ENCODE data around the gene ZSWIM5. TPM values are rescaled to one million over a fixed set of nuclear protein-coding genes. Genes with fewer than 3 reads are reported as not detected.

ZSWIM5 gene
- total RNA-seq, 6 donors from 2014 or later: 2.0 to 6.3 (median 3.2) TPM

DNA sequence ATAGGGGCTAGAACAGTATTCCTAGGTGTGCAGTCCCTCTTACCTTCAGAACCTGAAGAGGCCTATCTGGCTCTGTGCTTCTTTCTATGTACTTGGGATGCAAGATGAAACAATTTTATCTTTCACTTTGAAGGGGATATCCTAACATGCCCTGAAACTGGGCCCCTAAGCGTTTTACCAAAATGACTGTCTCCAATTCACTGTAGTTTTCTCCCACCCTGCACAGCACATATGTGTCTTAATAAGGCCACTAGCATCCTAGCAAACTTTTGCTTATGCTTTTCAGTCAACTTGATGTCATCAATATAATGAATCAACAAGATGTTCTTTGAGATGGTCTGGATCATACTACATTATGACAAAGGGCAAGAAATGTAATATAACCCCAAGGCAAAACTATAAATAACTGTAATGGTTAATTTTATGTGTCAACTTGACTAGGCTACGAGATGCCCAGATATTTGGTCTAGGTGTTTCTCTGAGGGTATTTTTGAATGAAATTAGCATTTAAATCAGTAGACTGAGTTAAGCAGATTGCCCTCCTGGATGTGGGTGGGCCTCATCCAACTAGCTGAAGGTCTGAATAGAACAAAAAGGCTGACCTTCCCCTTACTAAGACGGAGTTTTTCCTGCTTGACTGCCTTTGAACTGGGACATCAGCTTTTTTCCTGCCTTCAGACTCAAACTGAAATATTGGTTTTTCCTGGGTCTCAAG, 9.2 kb upstream of the ZSWIM5 start:
- H3K9me3 ChIP-seq: no peaks in the 10 kb centered on the region
- H3K27ac ChIP-seq: no peak overlapping the region
- no peak for ATAC-seq (ENCODE audit: low FRiP score in 2 of 2)
- no peak overlapping the region for H3K4me3 ChIP-seq
- H3K4me1 ChIP-seq: no peaks in the 10 kb centered on the region
- WGBS, 2 donors: 90 to 98% methylated on average over 3 of the region's 3 CpGs
- no peak for DNase-seq
- TF ChIP-seq POLR2AphosphoS5 (IDR thresholded peaks at IDR 0.05): no peak
- TF ChIP-seq, protein P1, sequence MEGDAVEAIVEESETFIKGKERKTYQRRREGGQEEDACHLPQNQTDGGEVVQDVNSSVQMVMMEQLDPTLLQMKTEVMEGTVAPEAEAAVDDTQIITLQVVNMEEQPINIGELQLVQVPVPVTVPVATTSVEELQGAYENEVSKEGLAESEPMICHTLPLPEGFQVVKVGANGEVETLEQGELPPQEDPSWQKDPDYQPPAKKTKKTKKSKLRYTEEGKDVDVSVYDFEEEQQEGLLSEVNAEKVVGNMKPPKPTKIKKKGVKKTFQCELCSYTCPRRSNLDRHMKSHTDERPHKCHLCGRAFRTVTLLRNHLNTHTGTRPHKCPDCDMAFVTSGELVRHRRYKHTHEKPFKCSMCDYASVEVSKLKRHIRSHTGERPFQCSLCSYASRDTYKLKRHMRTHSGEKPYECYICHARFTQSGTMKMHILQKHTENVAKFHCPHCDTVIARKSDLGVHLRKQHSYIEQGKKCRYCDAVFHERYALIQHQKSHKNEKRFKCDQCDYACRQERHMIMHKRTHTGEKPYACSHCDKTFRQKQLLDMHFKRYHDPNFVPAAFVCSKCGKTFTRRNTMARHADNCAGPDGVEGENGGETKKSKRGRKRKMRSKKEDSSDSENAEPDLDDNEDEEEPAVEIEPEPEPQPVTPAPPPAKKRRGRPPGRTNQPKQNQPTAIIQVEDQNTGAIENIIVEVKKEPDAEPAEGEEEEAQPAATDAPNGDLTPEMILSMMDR (IDR thresholded peaks at IDR 0.05): no peak
- TF ChIP-seq EP300 (IDR thresholded peaks at IDR 0.05): no peak
- TF ChIP-seq POLR2A (IDR thresholded peaks at IDR 0.05): no peak
- no peaks in the 10 kb centered on the region for H3K27me3 ChIP-seq
- no peaks in the 10 kb centered on the region for H3K36me3 ChIP-seq

DNA sequence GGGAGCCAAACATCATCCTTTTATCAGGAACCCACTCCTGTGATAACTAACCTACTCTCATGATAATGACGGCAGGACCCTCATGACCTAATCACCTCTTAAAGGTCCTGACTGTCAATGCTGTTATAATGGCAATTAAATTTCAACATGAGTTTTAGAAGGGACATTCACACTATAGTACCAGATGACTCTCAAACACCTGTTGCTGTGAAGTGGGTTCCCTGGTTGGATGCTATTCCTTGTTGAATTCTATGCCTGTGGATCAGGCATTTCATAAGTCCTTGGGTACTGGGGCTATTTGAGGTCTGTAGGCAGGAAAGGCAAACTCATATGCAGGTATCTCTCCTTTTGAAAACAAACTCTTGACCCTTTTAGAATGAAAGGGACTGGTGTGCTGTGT, 7.5 kb upstream of the ZSWIM5 start:
- Histone ChIP-seq H3K4me3 (no peak overlapping the region), H3K9me3 (no peaks in the 10 kb centered on the region), H3K27me3 (no peaks in the 10 kb centered on the region), H3K27ac (no peak overlapping the region), H3K36me3 (no peaks in the 10 kb centered on the region), H3K4me1 (no peaks in the 10 kb centered on the region)
- TF ChIP-seq EP300 (IDR thresholded peaks at IDR 0.05) (no peak), POLR2A (IDR thresholded peaks at IDR 0.05) (no peak), POLR2AphosphoS5 (IDR thresholded peaks at IDR 0.05) (no peak)
- TF ChIP-seq, protein P1 (IDR thresholded peaks at IDR 0.05): no peak
- ATAC-seq (ENCODE audit: low FRiP score in 2 of 2) (no peak), DNase-seq (no peak)
- 75 to 91% methylated on average over 1 of the region's 1 CpG for WGBS, 2 donors

DNA sequence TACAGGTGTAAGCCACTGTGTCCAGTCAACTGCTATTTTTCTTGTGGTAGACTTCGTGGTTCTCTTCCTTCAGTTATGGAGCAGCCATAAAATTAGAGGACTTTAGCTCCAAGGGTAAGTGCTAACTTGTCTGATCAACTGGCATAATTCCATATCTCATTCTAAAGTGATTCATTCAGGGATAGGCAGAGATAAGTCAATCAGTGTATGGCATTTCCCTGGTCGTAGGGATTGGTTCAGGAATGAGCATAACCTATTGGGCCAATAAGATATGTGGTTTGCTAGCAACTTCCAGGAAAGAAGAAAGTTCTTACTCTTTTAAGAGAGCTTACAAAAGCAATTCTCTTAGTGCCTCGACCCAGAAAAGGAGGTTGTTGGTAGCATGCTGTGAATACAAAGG, 4.7 kb upstream of the ZSWIM5 start:
- 60 to 82% methylated on average over 3 of the region's 3 CpGs for WGBS, 2 donors
- Histone ChIP-seq H3K27me3 (no peaks in the 10 kb centered on the region), H3K27ac (no peak overlapping the region), H3K36me3 (no peaks in the 10 kb centered on the region), H3K9me3 (no peaks in the 10 kb centered on the region), H3K4me3 (no peak overlapping the region), H3K4me1 (peaks cover 7 to 13% (median 7%) of the 10 kb centered on the region in 4 donors)
- no peak for TF ChIP-seq POLR2AphosphoS5 (IDR thresholded peaks at IDR 0.05)
- TF ChIP-seq, protein P1 (IDR thresholded peaks at IDR 0.05): no peak
- no peak for TF ChIP-seq POLR2A (IDR thresholded peaks at IDR 0.05)
- TF ChIP-seq EP300 (IDR thresholded peaks at IDR 0.05): no peak
- DNase-seq: no peak
- no peak for ATAC-seq (ENCODE audit: low FRiP score in 2 of 2)

DNA sequence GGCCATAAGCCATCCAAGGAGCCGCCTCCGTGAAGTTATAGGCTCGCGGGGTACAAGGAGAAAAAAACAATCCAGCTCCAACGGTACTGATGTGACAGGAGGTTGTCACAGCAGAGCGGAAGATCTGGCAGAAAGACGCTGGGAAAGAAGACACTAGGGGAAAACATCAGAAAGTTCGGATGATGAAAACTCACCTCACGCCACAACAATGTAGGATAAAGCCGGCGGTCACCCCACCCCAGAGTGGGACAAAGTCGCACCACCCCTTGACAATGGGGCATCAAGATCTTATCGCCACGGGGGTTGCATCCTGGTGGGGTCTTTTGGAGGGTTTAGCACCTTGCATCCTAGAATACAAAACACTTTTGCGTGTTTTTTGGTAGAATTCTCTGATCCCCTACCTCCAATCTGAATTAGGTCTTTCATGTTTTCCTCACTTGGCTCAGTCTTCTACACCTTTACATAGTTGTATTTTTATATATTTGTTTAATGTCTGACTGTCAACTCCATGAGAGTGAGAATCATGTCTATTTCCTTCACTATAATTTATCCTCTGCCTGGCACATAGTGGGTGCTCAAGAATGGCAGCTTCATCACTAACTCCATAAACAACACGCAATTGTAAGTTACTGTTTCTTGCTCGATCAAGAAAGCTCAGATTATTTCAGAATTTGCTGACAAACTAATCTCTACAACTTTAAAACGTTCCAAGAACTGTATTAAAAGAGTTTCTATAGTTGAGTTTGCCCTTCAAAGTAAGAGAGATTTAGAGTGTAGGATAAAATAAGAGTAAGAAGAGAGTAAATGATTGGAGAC, 611 bp upstream of the ZSWIM5 start:
- Histone ChIP-seq H3K27ac (peak overlapping the region; percentile 75 to 91 (median 83)), H3K9me3 (no peaks in the 10 kb centered on the region), H3K4me3 (peak overlapping the region; percentile 63 to 92 (median 80)), H3K27me3 (no peaks in the 10 kb centered on the region), H3K4me1 (peaks cover 9 to 21% (median 12%) of the 10 kb centered on the region in 4 donors), H3K36me3 (no peaks in the 10 kb centered on the region)
- 9 to 11% methylated on average over 18 of the region's 18 CpGs for WGBS, 2 donors
- TF ChIP-seq, protein P1 (IDR thresholded peaks at IDR 0.05): no peak
- no peak for TF ChIP-seq POLR2A (IDR thresholded peaks at IDR 0.05)
- no peak for TF ChIP-seq POLR2AphosphoS5 (IDR thresholded peaks at IDR 0.05)
- no peak for TF ChIP-seq EP300 (IDR thresholded peaks at IDR 0.05)
- ATAC-seq (ENCODE audit: low FRiP score in 2 of 2) (no peak), DNase-seq (no peak)

Measured in upper lobe of left lung (tissue), 6 donors.